GM12878 (cell line): ENCODE data around the gene TMEM40. TPM values are rescaled to one million over a fixed set of nuclear protein-coding genes. Genes with fewer than 3 reads are reported as not detected.
A peak's percentile ranks its signal among the peaks of the same experiment; 100 is the strongest.

Source experiments
- ATF3 ChIP-seq: IDR thresholded peaks from 2 replicates; pipeline ENCODE4 v1.6.1; 2011; ENCODE audit warnings: low read depth, mild to moderate bottlenecking, low read length, moderate library complexity, borderline replicate concordance; ENCODE audit errors: extremely low read depth
- CBFB ChIP-seq: IDR thresholded peaks from 2 replicates; pipeline ENCODE4 v1.6.1; 2016; ENCODE audit warnings: antibody characterized with exemption, low read depth
- CEBPB ChIP-seq, 2 experiments: fragments of 150-350 bp in 1 of 2; IDR thresholded peaks; 2 replicates each; pipeline ENCODE4 v1.6.1; 2012 to 2014; ENCODE audit warnings: low read depth in 2 of 2, low read length in 2 of 2, borderline replicate concordance in 1 of 2, inconsistent platforms in 1 of 2
- CTCF ChIP-seq, 3 experiments: IDR thresholded peaks in 2 of 3; conservative IDR thresholded peaks in 1 of 3; 2 replicates each; pipeline ENCODE4 v1.5.1; 2011; ENCODE audit warnings: low read depth in 3 of 3, low read length in 3 of 3, mild to moderate bottlenecking in 3 of 3, control low read depth in 2 of 3, moderate library complexity in 2 of 3, inconsistent platforms in 1 of 3, mixed read lengths in 1 of 3; ENCODE audit not compliant: control insufficient read depth in 2 of 3, insufficient read depth in 1 of 3; ENCODE audit errors: extremely low read depth in 1 of 3
- EZH2 ChIP-seq: IDR thresholded peaks from 2 replicates; pipeline ENCODE4 v1.6.1; 2012; ENCODE audit warnings: low read depth, mild to moderate bottlenecking, control low read depth, inconsistent platforms, low read length, borderline replicate concordance; ENCODE audit not compliant: control insufficient read depth
- FOXK2 ChIP-seq: fragments of 450-650 bp; IDR thresholded peaks from 2 replicates; pipeline ENCODE4 v1.6.1; 2017; ENCODE audit warnings: mild to moderate bottlenecking, moderate library complexity
- NKRF ChIP-seq: fragments of 450-650 bp; conservative IDR thresholded peaks from 2 replicates; pipeline ENCODE4 v1.6.1; 2017; ENCODE audit warnings: mild to moderate bottlenecking, moderate library complexity
- RELB ChIP-seq: fragments of 450-650 bp; IDR thresholded peaks from 2 replicates; pipeline ENCODE4 v1.6.1; 2017; ENCODE audit warnings: low read depth, mild to moderate bottlenecking, moderate library complexity
- REST ChIP-seq: IDR thresholded peaks from 2 replicates; pipeline ENCODE4 v1.6.1; 2012; ENCODE audit warnings: mild to moderate bottlenecking, low read depth, low read length
- SKIL ChIP-seq: fragments of 450-650 bp; IDR thresholded peaks from 2 replicates; pipeline ENCODE4 v1.6.1; 2017; ENCODE audit warnings: mild to moderate bottlenecking, low read depth, inconsistent platforms; ENCODE audit not compliant: poor library complexity, severe bottlenecking
- STAT1 ChIP-seq: fragments of 450-650 bp; conservative IDR thresholded peaks from 2 replicates; pipeline ENCODE4 v1.6.1; 2014; ENCODE audit warnings: antibody characterized with exemption, mild to moderate bottlenecking
- SUPT20H ChIP-seq: IDR thresholded peaks from 2 replicates; pipeline ENCODE4 v1.6.1; 2011; ENCODE audit warnings: low read depth, mild to moderate bottlenecking, low read length, moderate library complexity, borderline replicate concordance; ENCODE audit not compliant: control insufficient read depth
- polyA plus RNA-seq, 11 experiments: library from polyadenylated mRNA; depleted of rRNA in 4 of 11; unstranded in 6 of 11; stranded (reverse) in 5 of 11; fragments of >200 nt; fragmentation: Nextera tagmentation in 4 of 11; fragmentation: Illumina TruSeq in 1 of 11; extraction: Ambion mirVana in 4 of 11; extraction: Trizol in 1 of 11; gene quantifications; 1 replicate in 1 of 11; 2 replicates in 10 of 11; pipeline versions ENCODE4 v1.2.1 to v1.2.3, GENCODE V29; 2011 to 2016; ENCODE audit warnings: inconsistent platforms in 2 of 11, missing spikeins in 2 of 11, low read depth in 1 of 11
- total RNA-seq, 4 experiments: library from RNA; depleted of rRNA in 3 of 4; stranded (reverse); fragments of >200 nt in 3 of 4; fragmentation: Illumina TruSeq in 1 of 4; extraction: Trizol in 1 of 4; gene quantifications; 2 replicates each; pipeline versions ENCODE4 v1.2.1 to v1.2.3, GENCODE V29; 2013 to 2021

The TMEM40 gene
- total and polyA plus RNA-seq, 10 of the 15 experiments (the other 5 are each of a cell fraction or from before 2014, with no cell fraction given) = 0.10 to 0.46 (median 0.27) TPM; not detected in 3

GRCh38 chr3:12706504-12707253, 52.4 kb downstream of the TMEM40 start (continued):
- TF ChIP-seq CEBPB (IDR thresholded peaks at IDR 0.05; ENCODE audit: borderline replicate concordance in 1 of 2, low read depth in 2 of 2, low read length in 2 of 2) = no peak
- no peak for TF ChIP-seq NKRF
- TF ChIP-seq STAT1 = no peak
- no peak for TF ChIP-seq FOXK2
- TF ChIP-seq SUPT20H = no peak
- no peak for TF ChIP-seq SKIL
- no peak for TF ChIP-seq EZH2
- no peak for TF ChIP-seq ATF3
- peak; percentile 85 to 94 (median 93) for TF ChIP-seq CTCF (IDR thresholded peaks at IDR 0.05 in 2 of 3, conservative IDR thresholded peaks at IDR 0.05 in 1 of 3; ENCODE audit: control insufficient read depth in 2 of 3, extremely low read depth in 1 of 3, insufficient read depth in 1 of 3, low read depth in 3 of 3, low read length in 3 of 3)
- TF ChIP-seq REST = no peak; the same call in 1 of the 2 replicates
- no peak for TF ChIP-seq CBFB
- TF ChIP-seq RELB = no peak
